ENCODE results near the gene MSTN.
"Not testable (repeated sequence)": the region's sequence is repeated elsewhere in the genome, so short reads cannot be mapped to it uniquely, and the experiment has no call there.

Gene MSTN

GRCh38 chr2:190062053-190062452, 476 bp downstream of the MSTN start:
- no peak for DNase-seq

- no peak for DNase-seq
Observed at GRCh38 chr2:190060626-190061025, 1.9 kb downstream of the MSTN start.

GRCh38 chr2:190060019-190060418, 2.5 kb downstream of the MSTN start:
- DNase-seq = no peak

GRCh38 chr2:190053426-190053825, 9.1 kb downstream of the MSTN start:
- no peak for DNase-seq

GRCh38 chr2:190052307-190052706, 10.2 kb downstream of the MSTN start:
- no peak for DNase-seq

- no peak for DNase-seq
Observed at GRCh38 chr2:190051223-190051622, 11.3 kb downstream of the MSTN start.

- no peak for DNase-seq
Observed at GRCh38 chr2:190050001-190050400, 12.5 kb downstream of the MSTN start.

GRCh38 chr2:190044866-190045265, 17.7 kb downstream of the MSTN start:
- no peak for DNase-seq

GRCh38 chr2:190043441-190043840, 19.1 kb downstream of the MSTN start:
- DNase-seq = no peak

GRCh38 chr2:190036071-190036470, 26.5 kb downstream of the MSTN start:
- no peak for DNase-seq

- not testable (repeated sequence) for DNase-seq
Observed at GRCh38 chr2:190034417-190034816, 28.1 kb downstream of the MSTN start.

GRCh38 chr2:190031969-190032618, 30.4 kb downstream of the MSTN start:
- no peak for DNase-seq

GRCh38 chr2:190023860-190024259, 38.7 kb downstream of the MSTN start:
- no peak for DNase-seq

- DNase-seq = no peak
Observed at GRCh38 chr2:190020720-190021119, 41.8 kb downstream of the MSTN start.

- no peak for DNase-seq
Observed at GRCh38 chr2:190017837-190018236, 44.7 kb downstream of the MSTN start.

- not testable (repeated sequence) for DNase-seq
Observed at GRCh38 chr2:190015969-190016368, 46.6 kb downstream of the MSTN start.

Measured in stimulated activated CD4-positive, alpha-beta T cell treated with anti-CD3 and anti-CD28 coated beads, Interleukin-4, amount 100 ng/mL, for 1 hour (primary cell).